ENCODE data around the gene NGEF. TPM values are rescaled to one million over a fixed set of nuclear protein-coding genes. Genes with fewer than 3 reads are reported as not detected.

Gene NGEF
- total RNA-seq, 1 donor: 0.21 TPM

Other genes with a start within 250 kb of the NGEF start
- gene KCNJ13, start 236.7 kb downstream of the NGEF start, total RNA-seq: not detected
- gene SNORC, start 143.0 kb downstream of the NGEF start, total RNA-seq: under 0.01 TPM
- not detected for gene NEU2, start 19.4 kb upstream of the NGEF start, total RNA-seq
- gene INPP5D, start 47.1 kb upstream of the NGEF start, total RNA-seq: 122 TPM
- 102 TPM for gene ATG16L1, start 238.4 kb upstream of the NGEF start, total RNA-seq

All from mononuclear cell (primary cell).